Keratinocyte (primary cell): ENCODE results near the gene ZMIZ1. TPM values are rescaled to one million over a fixed set of nuclear protein-coding genes. Genes with fewer than 3 reads are reported as not detected.

Source experiments
- DNase-seq: peaks from one replicate; pipeline ENCODE4 v3.0.0-alpha.2; 2011; ENCODE audit warnings: low read depth, missing footprints, low spot score
- FAIRE-seq: peaks from 2 replicates; lab custom pipeline; 2011; peaks lifted over from hg19 to GRCh38; lab: Jason Lieb, UNC
- H2AFZ ChIP-seq: 2 replicates; pipeline ENCODE4 v1.6.0; 2012; ENCODE audit warnings: low read length, control low read depth, inconsistent platforms; ENCODE audit not compliant: control insufficient read depth
- H3K27ac ChIP-seq: 2 replicates; pipeline ENCODE4 v1.5.1; 2011; ENCODE audit warnings: low read length; ENCODE audit not compliant: control insufficient read depth, insufficient read depth
- H3K27me3 ChIP-seq: 3 replicates; pipeline ENCODE4 v1.6.0; 2011; ENCODE audit warnings: low read length; ENCODE audit not compliant: control insufficient read depth, insufficient read depth; ENCODE audit errors: extremely low read depth
- H3K36me3 ChIP-seq, 2 experiments: 2 replicates in 1 of 2; 3 replicates in 1 of 2; pipeline ENCODE4 v1.5.1; 2011; ENCODE audit warnings: low read length in 2 of 2, mild to moderate bottlenecking in 1 of 2; ENCODE audit not compliant: control insufficient read depth in 2 of 2, insufficient read depth in 2 of 2; ENCODE audit errors: extremely low read depth in 1 of 2
- H3K4me1 ChIP-seq: 3 replicates; pipeline ENCODE4 v1.5.1; 2011; ENCODE audit warnings: low read length; ENCODE audit not compliant: control insufficient read depth, insufficient read depth; ENCODE audit errors: extremely low read depth
- H3K4me2 ChIP-seq: 3 replicates; pipeline ENCODE4 v1.6.0; 2011; ENCODE audit warnings: low read depth, low read length; ENCODE audit not compliant: control insufficient read depth, insufficient read depth; ENCODE audit errors: extremely low read depth
- H3K4me3 ChIP-seq, 3 experiments: fragments of 200-600 bp in 1 of 3; sonication (generic) in 1 of 3; 2 replicates in 2 of 3; 3 replicates in 1 of 3; pipeline ENCODE4 v1.5.1; 2011 to 2016; ENCODE audit warnings: low read length in 3 of 3, mild to moderate bottlenecking in 3 of 3, control low read depth in 2 of 3, inconsistent platforms in 1 of 3, low read depth in 1 of 3, mixed read lengths in 1 of 3, mixed run types in 1 of 3, moderate library complexity in 1 of 3; ENCODE audit not compliant: control insufficient read depth in 2 of 3, insufficient read depth in 2 of 3; ENCODE audit errors: extremely low read depth in 1 of 3
- H3K79me2 ChIP-seq: 2 replicates; pipeline ENCODE4 v1.6.0; 2012; ENCODE audit warnings: low read length; ENCODE audit not compliant: control insufficient read depth, insufficient read depth
- H3K9ac ChIP-seq: 3 replicates; pipeline ENCODE4 v1.6.0; 2011; ENCODE audit warnings: low read length; ENCODE audit not compliant: control insufficient read depth, insufficient read depth; ENCODE audit errors: extremely low read depth
- H3K9me1 ChIP-seq: 3 replicates; pipeline ENCODE4 v1.6.0; 2011; ENCODE audit warnings: low read length; ENCODE audit not compliant: control insufficient read depth, insufficient read depth; ENCODE audit errors: extremely low read depth
- H3K9me3 ChIP-seq: 2 replicates; pipeline ENCODE4 v1.5.1; 2012; ENCODE audit warnings: low read depth, low read length; ENCODE audit not compliant: control insufficient read depth
- H4K20me1 ChIP-seq: 3 replicates; pipeline ENCODE4 v1.6.0; 2011; ENCODE audit warnings: low read length; ENCODE audit not compliant: control insufficient read depth, insufficient read depth; ENCODE audit errors: extremely low read depth
- EZH2 ChIP-seq: IDR thresholded peaks from one replicate; pipeline ENCODE4 v1.6.1; 2012; ENCODE audit warnings: inconsistent platforms, mild to moderate bottlenecking, low read length, moderate library complexity
- dilution Hi-C: fragments of 300-500 bp; cut with MboI; formaldehyde crosslinking; loops from one replicate; pipeline ENCODE4 v1.7.0; 2020; ENCODE audit warnings: low sequenced_read_pairs; ENCODE audit not compliant: extremely low pct_ligation_motif_present
- polyA plus RNA-seq, 5 experiments: library from polyadenylated mRNA; depleted of rRNA in 3 of 5; stranded (reverse) in 3 of 5; stranded (forward) in 1 of 5; unstranded in 1 of 5; fragments of >200 nt; gene quantifications; 1 replicate in 1 of 5; 2 replicates in 3 of 5; 3 replicates in 1 of 5; pipeline versions ENCODE4 v1.2.1 to v1.2.3, GENCODE V29; 2011 to 2012; ENCODE audit warnings: missing spikeins in 2 of 5, low read depth in 1 of 5, low replicate concordance in 1 of 5
- TF ChIP-seq, protein P1 (sequence below), 3 experiments: IDR thresholded peaks in 1 of 3; conservative IDR thresholded peaks in 1 of 3; optimal IDR thresholded peaks in 1 of 3; 2 replicates in 2 of 3; 3 replicates in 1 of 3; pipeline versions ENCODE3 to v1.5.1; 2011; ENCODE audit warnings: low read length in 3 of 3, mild to moderate bottlenecking in 3 of 3, moderate library complexity in 2 of 3, control low read depth in 1 of 3, inconsistent platforms in 1 of 3; ENCODE audit not compliant: insufficient read depth in 2 of 3; ENCODE audit errors: extremely low read depth in 1 of 3

The ZMIZ1 gene
- polyA plus RNA-seq, 1 donor (not counting 4 experiments of a cell fraction or from before 2014, with no cell fraction given): 1.8 TPM

DNA sequence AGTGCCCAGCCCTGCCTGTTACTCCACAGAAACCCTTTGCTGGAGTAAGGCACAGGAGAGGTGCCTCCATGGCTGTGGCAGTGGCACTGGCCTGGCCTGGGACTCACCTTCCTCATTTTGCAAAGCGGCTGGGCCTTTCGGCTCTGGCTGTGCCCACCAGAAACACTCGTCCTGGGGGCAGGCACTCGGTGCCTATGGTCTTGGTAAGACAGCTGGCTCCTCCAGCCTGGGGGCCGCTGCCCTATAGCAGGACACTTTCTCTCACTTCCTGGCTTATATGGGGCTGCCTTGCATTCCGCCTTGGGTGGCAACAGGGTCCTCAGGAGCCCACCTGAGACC, 13.2 kb downstream of the ZMIZ1 start:
- Histone ChIP-seq H3K27ac (no peak overlapping the region), H3K9ac (no peak overlapping the region), H3K9me1 (peaks cover 2% of the 10 kb centered on the region), H4K20me1 (peaks cover 11% of the 10 kb centered on the region), H3K4me1 (peaks cover 29% of the 10 kb centered on the region), H2AFZ (no peak overlapping the region), H3K79me2 (peaks cover 14% of the 10 kb centered on the region), H3K36me3 (no peaks in the 10 kb centered on the region), H3K27me3 (no peaks in the 10 kb centered on the region), H3K4me2 (no peak overlapping the region), H3K4me3 (no peak overlapping the region), H3K9me3 (no peaks in the 10 kb centered on the region)
- TF ChIP-seq EZH2: no peak
- TF ChIP-seq, protein P1, sequence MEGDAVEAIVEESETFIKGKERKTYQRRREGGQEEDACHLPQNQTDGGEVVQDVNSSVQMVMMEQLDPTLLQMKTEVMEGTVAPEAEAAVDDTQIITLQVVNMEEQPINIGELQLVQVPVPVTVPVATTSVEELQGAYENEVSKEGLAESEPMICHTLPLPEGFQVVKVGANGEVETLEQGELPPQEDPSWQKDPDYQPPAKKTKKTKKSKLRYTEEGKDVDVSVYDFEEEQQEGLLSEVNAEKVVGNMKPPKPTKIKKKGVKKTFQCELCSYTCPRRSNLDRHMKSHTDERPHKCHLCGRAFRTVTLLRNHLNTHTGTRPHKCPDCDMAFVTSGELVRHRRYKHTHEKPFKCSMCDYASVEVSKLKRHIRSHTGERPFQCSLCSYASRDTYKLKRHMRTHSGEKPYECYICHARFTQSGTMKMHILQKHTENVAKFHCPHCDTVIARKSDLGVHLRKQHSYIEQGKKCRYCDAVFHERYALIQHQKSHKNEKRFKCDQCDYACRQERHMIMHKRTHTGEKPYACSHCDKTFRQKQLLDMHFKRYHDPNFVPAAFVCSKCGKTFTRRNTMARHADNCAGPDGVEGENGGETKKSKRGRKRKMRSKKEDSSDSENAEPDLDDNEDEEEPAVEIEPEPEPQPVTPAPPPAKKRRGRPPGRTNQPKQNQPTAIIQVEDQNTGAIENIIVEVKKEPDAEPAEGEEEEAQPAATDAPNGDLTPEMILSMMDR (optimal IDR thresholded peaks at IDR 0.05 in 1 of 3, IDR thresholded peaks at IDR 0.05 in 1 of 3, conservative IDR thresholded peaks at IDR 0.05 in 1 of 3; ENCODE audit: extremely low read depth in 1 of 3, insufficient read depth in 2 of 3, low read length in 3 of 3): no peak
- no peak for FAIRE-seq
- DNase-seq: no peak
- dilution Hi-C loops: no loop called here

- dilution Hi-C loops: no loop called here
- H3K4me1 ChIP-seq: peaks cover 38% of the 10 kb centered on the region
- H3K9me1 ChIP-seq: peaks cover 7% of the 10 kb centered on the region
- H4K20me1 ChIP-seq: peaks cover 11% of the 10 kb centered on the region
- no peak overlapping the region for H3K4me2 ChIP-seq
- no peak for TF ChIP-seq EZH2
- TF ChIP-seq, protein P1 (optimal IDR thresholded peaks at IDR 0.05 in 1 of 3, IDR thresholded peaks at IDR 0.05 in 1 of 3, conservative IDR thresholded peaks at IDR 0.05 in 1 of 3; ENCODE audit: extremely low read depth in 1 of 3, insufficient read depth in 2 of 3, low read length in 3 of 3): no peak
- DNase-seq (no peak), FAIRE-seq (no peak)
- no peaks in the 10 kb centered on the region for H3K9me3 ChIP-seq
- no peaks in the 10 kb centered on the region for H3K27me3 ChIP-seq
- no peak overlapping the region for H3K9ac ChIP-seq
- H3K79me2 ChIP-seq: peaks cover 13% of the 10 kb centered on the region
- H2AFZ ChIP-seq: no peak overlapping the region
- H3K4me3 ChIP-seq: no peak overlapping the region
- no peaks in the 10 kb centered on the region for H3K36me3 ChIP-seq
- no peak overlapping the region for H3K27ac ChIP-seq
Measured at GRCh38 chr10:79082631-79083596, 14.1 kb downstream of the ZMIZ1 start.
